Mesenteric fat pad (tissue), 1 donor: ENCODE data around the gene DOC2B. TPM values are rescaled to one million over a fixed set of nuclear protein-coding genes. Genes with fewer than 3 reads are reported as not detected.
A peak's percentile ranks its signal among the peaks of the same experiment; 100 is the strongest.
"Not testable (repeated sequence)": the region's sequence is repeated elsewhere in the genome, so short reads cannot be mapped to it uniquely, and the experiment has no call there.

Experiments used
- DNase-seq: peaks from one replicate; pipeline ENCODE4 v3.0.0-alpha.2; 2020; ENCODE audit warnings: low spot score
- total RNA-seq: library from RNA; stranded (reverse); fragmentation: NEBNext Ultra II Directional; extraction: Animal tissue kit (Norgen Biotek cat#: 25700); gene quantifications from one replicate; pipeline ENCODE4 v1.2.1, GENCODE V29; 2021
- donor health status: DM: yes; HTN: yes; CAD: no.

DOC2B gene
- total RNA-seq, 1 donor from 2014 or later = 41.5 TPM

- DNase-seq = peak; percentile 79
These were observed 34.3 kb downstream of the DOC2B start for GRCh38 chr17:146983-147761.

- no peak for DNase-seq
These were observed 34.9 kb downstream of the DOC2B start for GRCh38 chr17:146546-146945.

- peak; percentile 77 for DNase-seq
These were observed 35.5 kb downstream of the DOC2B start for GRCh38 chr17:145671-146541.

GRCh38 chr17:144936-145670 is 36.3 kb downstream of the DOC2B start:
- peak; percentile 43 for DNase-seq

GRCh38 chr17:143785-144281 is 37.6 kb downstream of the DOC2B start:
- peak; percentile 96 for DNase-seq

GRCh38 chr17:142876-143784 is 38.3 kb downstream of the DOC2B start:
- DNase-seq = peak; percentile 28

GRCh38 chr17:142102-142661 is 39.3 kb downstream of the DOC2B start:
- peak; percentile 87 for DNase-seq

GRCh38 chr17:139401-140205 is 41.8 kb downstream of the DOC2B start:
- DNase-seq = peak; percentile 73

- peak; percentile 2 for DNase-seq
These were observed 44.2 kb downstream of the DOC2B start, which contains the start of gene SCGB1C2 for GRCh38 chr17:137166-137807. SCGB1C2 (plus strand) TSS chr17:137569; CDS start chr17:137591, 22 bp downstream.

GRCh38 chr17:136531-136930 is 44.9 kb downstream of the DOC2B start:
- DNase-seq = peak; percentile 64

- DNase-seq = not testable (repeated sequence)
These were observed 45.6 kb downstream of the DOC2B start for GRCh38 chr17:135895-136294.

- peak; percentile 47 for DNase-seq
These were observed 46.4 kb downstream of the DOC2B start for GRCh38 chr17:135022-135421.

- DNase-seq = peak; percentile 9
These were observed 47.1 kb downstream of the DOC2B start for GRCh38 chr17:134332-134785.

GRCh38 chr17:133932-134331 is 47.5 kb downstream of the DOC2B start:
- DNase-seq = peak; percentile 26

- DNase-seq = not testable (repeated sequence)
These were observed 63.0 kb downstream of the DOC2B start for GRCh38 chr17:118339-118917.

GRCh38 chr17:113111-113510 is 68.3 kb downstream of the DOC2B start:
- DNase-seq = not testable (repeated sequence)
